Fibroblast of lung (primary cell): ENCODE results near the gene CSF2RB. TPM values are rescaled to one million over a fixed set of nuclear protein-coding genes. Genes with fewer than 3 reads are reported as not detected.
A peak's percentile ranks its signal among the peaks of the same experiment; 100 is the strongest.

Experiments used
- DNase-seq, 2 donors: peaks; one replicate each; pipeline versions ENCODE4 v3.0.0 to v3.0.0-alpha.2; 2010; ENCODE audit warnings: low read depth in 2 of 2
- H2AFZ ChIP-seq: 2 replicates; pipeline ENCODE4 v1.5.1; 2012; ENCODE audit warnings: low read length, control low read depth, inconsistent platforms
- H3K27ac ChIP-seq: 2 replicates; pipeline ENCODE4 v1.5.1; 2011; ENCODE audit warnings: low read length, control low read depth; ENCODE audit not compliant: insufficient read depth
- H3K27me3 ChIP-seq: 2 replicates; pipeline ENCODE4 v1.5.1; 2011; ENCODE audit warnings: mild to moderate bottlenecking, low read length; ENCODE audit not compliant: control insufficient read depth, insufficient read depth
- H3K36me3 ChIP-seq: 2 replicates; pipeline ENCODE4 v1.5.1; 2011; ENCODE audit warnings: low read length; ENCODE audit not compliant: control insufficient read depth, insufficient read depth
- H3K4me1 ChIP-seq: 2 replicates; pipeline ENCODE4 v1.5.1; 2011; ENCODE audit warnings: low read length; ENCODE audit not compliant: control insufficient read depth, insufficient read depth; ENCODE audit errors: extremely low read depth
- H3K4me2 ChIP-seq: 2 replicates; pipeline ENCODE4 v1.5.1; 2011; ENCODE audit warnings: low read length, control low read depth; ENCODE audit not compliant: insufficient read depth; ENCODE audit errors: extremely low read depth
- H3K4me3 ChIP-seq, 4 experiments: fragments of 200-600 bp in 1 of 4; sonication (generic) in 1 of 4; replicated peaks in 1 of 4; 2 replicates each; pipeline ENCODE4 v1.5.1; 2011 to 2016; ENCODE audit warnings: low read length in 4 of 4, low read depth in 3 of 4, mild to moderate bottlenecking in 3 of 4, control low read depth in 2 of 4, inconsistent platforms in 1 of 4, mixed read lengths in 1 of 4; ENCODE audit not compliant: insufficient read depth in 1 of 4; ENCODE audit errors: control extremely low read depth in 1 of 4
- H3K79me2 ChIP-seq: 2 replicates; pipeline ENCODE4 v1.5.1; 2012; ENCODE audit warnings: mild to moderate bottlenecking, low read length, inconsistent platforms; ENCODE audit not compliant: control insufficient read depth, insufficient read depth
- H3K9ac ChIP-seq: 2 replicates; pipeline ENCODE4 v1.5.1; 2011; ENCODE audit warnings: mild to moderate bottlenecking, low read length, control low read depth; ENCODE audit not compliant: insufficient read depth
- H3K9me3 ChIP-seq: 2 replicates; pipeline ENCODE4 v1.5.1; 2012; ENCODE audit warnings: low read depth, low read length; ENCODE audit not compliant: control insufficient read depth, insufficient read depth
- H4K20me1 ChIP-seq: 2 replicates; pipeline ENCODE4 v1.5.1; 2011; ENCODE audit warnings: low read length; ENCODE audit not compliant: control insufficient read depth, insufficient read depth; ENCODE audit errors: extremely low read depth
- CTCF ChIP-seq, 2 donors: IDR thresholded peaks in 1 of 2; conservative IDR thresholded peaks in 1 of 2; 1 replicate in 1 of 2; 2 replicates in 1 of 2; pipeline ENCODE4 v1.5.1; 2011 to 2012; ENCODE audit warnings: low read length in 2 of 2, control low read depth in 1 of 2, inconsistent platforms in 1 of 2, low read depth in 1 of 2, mild to moderate bottlenecking in 1 of 2
- EZH2 ChIP-seq: IDR thresholded peaks from 2 replicates; pipeline ENCODE4 v1.5.1; 2012; ENCODE audit warnings: low read length, control low read depth, mild to moderate bottlenecking; ENCODE audit errors: missing control alignments
- polyA plus RNA-seq, 2 donors: library from polyadenylated mRNA; depleted of rRNA in 1 of 2; stranded (reverse) in 1 of 2; unstranded in 1 of 2; fragments of >200 nt; gene quantifications; 2 replicates each; pipeline ENCODE4 v1.2.1, GENCODE V29; 2011 to 2012; ENCODE audit warnings: missing spikeins in 1 of 2
- total RNA-seq: library from RNA; depleted of rRNA; stranded (reverse); fragments of >200 nt; gene quantifications from 2 replicates; pipeline ENCODE4 v1.2.1, GENCODE V29; 2014

Gene CSF2RB
- total and polyA plus RNA-seq, 2 donors (not counting 1 experiment from before 2014, with no cell fraction given), result not detected

- TF ChIP-seq EZH2 (no peak), CTCF (conservative IDR thresholded peaks at IDR 0.05 in 1 of 2, IDR thresholded peaks at IDR 0.05 in 1 of 2; ENCODE audit: low read depth in 1 of 2, low read length in 2 of 2) (no peak)
- H4K20me1 ChIP-seq, result no peaks in the 10 kb centered on the region
- no peak overlapping the region for H3K4me2 ChIP-seq
- H3K27me3 ChIP-seq, result no peaks in the 10 kb centered on the region
- no peaks in the 10 kb centered on the region for H3K4me1 ChIP-seq
- H3K9me3 ChIP-seq, result no peaks in the 10 kb centered on the region
- no peaks in the 10 kb centered on the region for H3K36me3 ChIP-seq
- DNase-seq, result no peak
- no peak overlapping the region for H3K4me3 ChIP-seq
- no peak overlapping the region for H2AFZ ChIP-seq
- H3K79me2 ChIP-seq, result no peaks in the 10 kb centered on the region
- no peak overlapping the region for H3K27ac ChIP-seq
- no peak overlapping the region for H3K9ac ChIP-seq
Measured at GRCh38 chr22:36872866-36873498, 40.4 kb upstream of the CSF2RB start.

- Histone ChIP-seq H4K20me1 (no peaks in the 10 kb centered on the region), H3K4me2 (no peak overlapping the region), H3K27me3 (peaks cover 3% of the 10 kb centered on the region), H3K9me3 (no peaks in the 10 kb centered on the region), H2AFZ (no peak overlapping the region), H3K79me2 (no peaks in the 10 kb centered on the region), H3K27ac (no peak overlapping the region), H3K4me1 (no peaks in the 10 kb centered on the region), H3K36me3 (no peaks in the 10 kb centered on the region), H3K9ac (no peak overlapping the region), H3K4me3 (no peak overlapping the region)
- no peak for TF ChIP-seq EZH2
- peak; percentile 55 for TF ChIP-seq CTCF (conservative IDR thresholded peaks at IDR 0.05 in 1 of 2, IDR thresholded peaks at IDR 0.05 in 1 of 2; ENCODE audit: low read depth in 1 of 2, low read length in 2 of 2)
- peak; percentile 49 to 53 for DNase-seq
Measured at GRCh38 chr22:36873614-36874308, 39.7 kb upstream of the CSF2RB start.

GRCh38 chr22:36874309-36874696 lies 39.1 kb upstream of the CSF2RB start:
- H2AFZ ChIP-seq, result no peak overlapping the region
- H3K4me2 ChIP-seq, result no peak overlapping the region
- TF ChIP-seq EZH2 (no peak), CTCF (conservative IDR thresholded peaks at IDR 0.05 in 1 of 2, IDR thresholded peaks at IDR 0.05 in 1 of 2; ENCODE audit: low read depth in 1 of 2, low read length in 2 of 2) (no peak)
- no peak overlapping the region for H3K9ac ChIP-seq
- no peaks in the 10 kb centered on the region for H3K79me2 ChIP-seq
- DNase-seq, result no peak
- no peaks in the 10 kb centered on the region for H4K20me1 ChIP-seq
- H3K9me3 ChIP-seq, result no peaks in the 10 kb centered on the region
- peaks cover 3% of the 10 kb centered on the region for H3K27me3 ChIP-seq
- no peak overlapping the region for H3K4me3 ChIP-seq
- H3K4me1 ChIP-seq, result no peaks in the 10 kb centered on the region
- no peak overlapping the region for H3K27ac ChIP-seq
- H3K36me3 ChIP-seq, result no peaks in the 10 kb centered on the region
